ENCODE measurements around the gene PJVK. TPM values are rescaled to one million over a fixed set of nuclear protein-coding genes. Genes with fewer than 3 reads are reported as not detected.

Gene PJVK
- total and polyA plus RNA-seq, 2 of the 13 experiments (the other 11 are each of a cell fraction or from before 2014, with no cell fraction given) = 1.2 to 2.6 TPM

DNA sequence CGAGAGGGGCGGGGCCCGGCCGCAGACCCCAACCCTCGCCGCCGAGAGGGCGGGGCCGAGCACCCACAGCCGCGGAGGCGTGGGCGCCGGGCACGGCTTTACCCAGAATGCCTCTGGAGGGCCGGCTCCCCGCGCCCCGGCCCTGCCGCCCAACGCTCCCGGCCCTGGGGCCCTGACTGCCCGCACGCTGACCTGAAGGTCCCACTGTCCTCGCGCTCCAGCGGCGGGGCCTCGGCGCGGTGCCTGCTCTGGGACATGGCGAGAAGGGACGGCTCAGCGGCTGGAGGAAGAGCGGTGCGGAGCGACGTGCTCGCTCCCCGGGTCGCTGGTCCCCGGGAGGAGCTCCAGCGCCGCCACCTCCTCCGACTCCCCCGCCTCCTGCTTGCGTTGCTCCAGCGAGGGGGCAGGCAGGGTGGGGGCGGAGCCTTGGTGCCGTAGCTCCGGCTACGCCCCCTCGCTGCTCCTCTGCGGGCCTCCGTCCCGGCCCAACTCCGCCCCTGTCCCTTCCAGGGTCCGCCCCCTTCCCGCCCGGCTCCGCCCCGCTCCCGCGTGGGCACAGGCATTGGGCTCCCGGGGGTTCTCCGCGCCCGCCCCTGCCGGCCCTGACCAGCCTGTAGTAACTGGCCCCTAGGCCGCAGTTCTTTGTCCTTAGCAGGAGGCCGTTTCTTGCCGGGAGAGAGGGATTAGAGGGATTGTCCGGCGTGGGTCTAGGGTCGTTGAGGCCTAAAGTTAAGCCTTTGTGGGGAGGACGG is at the start of gene PJVK, which contains the start of gene PRKRA (continued):
- TF ChIP-seq, protein P1, sequence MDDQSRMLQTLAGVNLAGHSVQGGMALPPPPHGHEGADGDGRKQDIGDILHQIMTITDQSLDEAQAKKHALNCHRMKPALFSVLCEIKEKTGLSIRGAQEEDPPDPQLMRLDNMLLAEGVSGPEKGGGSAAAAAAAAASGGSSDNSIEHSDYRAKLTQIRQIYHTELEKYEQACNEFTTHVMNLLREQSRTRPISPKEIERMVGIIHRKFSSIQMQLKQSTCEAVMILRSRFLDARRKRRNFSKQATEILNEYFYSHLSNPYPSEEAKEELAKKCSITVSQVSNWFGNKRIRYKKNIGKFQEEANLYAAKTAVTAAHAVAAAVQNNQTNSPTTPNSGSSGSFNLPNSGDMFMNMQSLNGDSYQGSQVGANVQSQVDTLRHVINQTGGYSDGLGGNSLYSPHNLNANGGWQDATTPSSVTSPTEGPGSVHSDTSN (CRISPR knock-in tag; IDR thresholded peaks at IDR 0.05; ENCODE audit: borderline replicate concordance) = no peak; the same call in 1 of the 2 replicates
- TF ChIP-seq CREM (IDR thresholded peaks at IDR 0.05) (peak; percentile 17; the same call in 1 of the 2 replicates), CREM (CRISPR knock-in tag; IDR thresholded peaks at IDR 0.05) (no peak), TCF12 (IDR thresholded peaks at IDR 0.05) (no peak), TCF12 (CRISPR knock-in tag; IDR thresholded peaks at IDR 0.05) (peak; percentile 96), SP1 (IDR thresholded peaks at IDR 0.05) (peak; percentile 46; the same call in 1 of the 2 replicates), SP1 (CRISPR knock-in tag; IDR thresholded peaks at IDR 0.05) (peak; percentile 90), GZF1 (CRISPR knock-in tag; IDR thresholded peaks at IDR 0.05) (peak; percentile 71; the same call in 1 of the 2 replicates), CENPT (CRISPR knock-in tag; IDR thresholded peaks at IDR 0.05; ENCODE audit: low read depth) (peak; percentile 69; the same call in 1 of the 2 replicates), SMARCC2 (IDR thresholded peaks at IDR 0.05) (no peak), SNAPC2 (CRISPR knock-in tag; IDR thresholded peaks at IDR 0.05) (no peak), ZNF20 (CRISPR knock-in tag; IDR thresholded peaks at IDR 0.05) (no peak), ZFP1 (CRISPR knock-in tag; IDR thresholded peaks at IDR 0.05) (peak; percentile 79; the same call in 1 of the 2 replicates), ZNF260 (CRISPR knock-in tag; IDR thresholded peaks at IDR 0.05; ENCODE audit: borderline replicate concordance, low read depth) (no peak), POLR2A (IDR thresholded peaks at IDR 0.05; ENCODE audit: insufficient read depth in 1 of 2, low read depth in 2 of 2, low read length in 2 of 2) (peak; percentile 93 to 97), SRSF4 (IDR thresholded peaks at IDR 0.05; ENCODE audit: low read depth, low read length, poor library complexity, severe bottlenecking) (no peak), SRF (IDR thresholded peaks at IDR 0.05; ENCODE audit: low read depth, low read length) (0 out of 2 replicates have a peak, but pooled peaks have one; percentile 3), NFYB (CRISPR knock-in tag; IDR thresholded peaks at IDR 0.05) (peak; percentile 47), ZNF367 (CRISPR knock-in tag; IDR thresholded peaks at IDR 0.05; ENCODE audit: borderline replicate concordance) (no peak), ZSCAN21 (CRISPR knock-in tag; IDR thresholded peaks at IDR 0.05; ENCODE audit: borderline replicate concordance) (peak; percentile 96), ZNF30 (CRISPR knock-in tag; IDR thresholded peaks at IDR 0.05) (peak; percentile 41; the same call in 1 of the 2 replicates), ZNF136 (CRISPR knock-in tag; IDR thresholded peaks at IDR 0.05; ENCODE audit: low read depth) (no peak; the same call in 1 of the 2 replicates), EHMT2 (IDR thresholded peaks at IDR 0.05; ENCODE audit: borderline replicate concordance, low read depth, low read length) (no peak)
- TF ChIP-seq, protein P2, sequence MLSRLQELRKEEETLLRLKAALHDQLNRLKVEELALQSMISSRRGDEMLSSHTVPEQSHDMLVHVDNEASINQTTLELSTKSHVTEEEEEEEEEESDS (CRISPR knock-in tag; IDR thresholded peaks at IDR 0.05; ENCODE audit: borderline replicate concordance) = 0 out of 2 replicates have a peak, but pooled peaks have one; percentile 11
- TF ChIP-seq, protein P3, sequence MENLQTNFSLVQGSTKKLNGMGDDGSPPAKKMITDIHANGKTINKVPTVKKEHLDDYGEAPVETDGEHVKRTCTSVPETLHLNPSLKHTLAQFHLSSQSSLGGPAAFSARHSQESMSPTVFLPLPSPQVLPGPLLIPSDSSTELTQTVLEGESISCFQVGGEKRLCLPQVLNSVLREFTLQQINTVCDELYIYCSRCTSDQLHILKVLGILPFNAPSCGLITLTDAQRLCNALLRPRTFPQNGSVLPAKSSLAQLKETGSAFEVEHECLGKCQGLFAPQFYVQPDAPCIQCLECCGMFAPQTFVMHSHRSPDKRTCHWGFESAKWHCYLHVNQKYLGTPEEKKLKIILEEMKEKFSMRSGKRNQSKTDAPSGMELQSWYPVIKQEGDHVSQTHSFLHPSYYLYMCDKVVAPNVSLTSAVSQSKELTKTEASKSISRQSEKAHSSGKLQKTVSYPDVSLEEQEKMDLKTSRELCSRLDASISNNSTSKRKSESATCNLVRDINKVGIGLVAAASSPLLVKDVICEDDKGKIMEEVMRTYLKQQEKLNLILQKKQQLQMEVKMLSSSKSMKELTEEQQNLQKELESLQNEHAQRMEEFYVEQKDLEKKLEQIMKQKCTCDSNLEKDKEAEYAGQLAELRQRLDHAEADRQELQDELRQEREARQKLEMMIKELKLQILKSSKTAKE (CRISPR knock-in tag; IDR thresholded peaks at IDR 0.05; ENCODE audit: borderline replicate concordance) = peak; percentile 14; the same call in 1 of the 2 replicates
- TF ChIP-seq, protein P4, sequence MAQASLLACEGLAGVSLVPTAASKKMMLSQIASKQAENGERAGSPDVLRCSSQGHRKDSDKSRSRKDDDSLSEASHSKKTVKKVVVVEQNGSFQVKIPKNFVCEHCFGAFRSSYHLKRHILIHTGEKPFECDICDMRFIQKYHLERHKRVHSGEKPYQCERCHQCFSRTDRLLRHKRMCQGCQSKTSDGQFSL (CRISPR knock-in tag; IDR thresholded peaks at IDR 0.05) = peak; percentile 76
